Measurements from ENCODE around the gene IRS1. TPM values are rescaled to one million over a fixed set of nuclear protein-coding genes. Genes with fewer than 3 reads are reported as not detected.

IRS1 gene
- total RNA-seq, 1 experiment from 2014 or later, result 10.5 TPM

- Mint-ChIP-seq H3K4me3 (ENCODE audit: unreplicated experiment) (no peak overlapping the region), H3K36me3 (ENCODE audit: insufficient read depth, unreplicated experiment) (peaks cover 2% of the 10 kb centered on the region), H3K9me3 (ENCODE audit: unreplicated experiment) (no peaks in the 10 kb centered on the region), H3K4me1 (ENCODE audit: insufficient read depth, unreplicated experiment) (peaks cover 15% of the 10 kb centered on the region), H3K27me3 (ENCODE audit: insufficient read depth, unreplicated experiment) (no peaks in the 10 kb centered on the region), H3K27ac (ENCODE audit: low read depth, unreplicated experiment) (no peak overlapping the region)
- ChIA-PET CTCF (interaction anchor here (0.6 kb wide), 1 partner anchor 39 kb away, joined by 3 read pairs; no protein-coding TSS in a partner anchor), POLR2A (interaction anchor here (0.7 to 3.5 kb wide), 3 partner anchors 12 to 645 kb away, joined by 3 to 9 read pairs (median 4); no protein-coding TSS in a partner anchor)
- intact Hi-C loops (cut with micrococcal nuclease), result no loop called here
- TF ChIP-seq CTCF (IDR thresholded peaks at IDR 0.05; ENCODE audit: unreplicated experiment), result no peak
- BruUV-seq (replicated peaks), result no TSS peak
- no peak for DNase-seq (ENCODE audit: unreplicated experiment)
Observed at GRCh38 chr2:226759768-226760167, 39.9 kb downstream of the IRS1 start.

GRCh38 chr2:226758921-226759640 is 40.5 kb downstream of the IRS1 start:
- ChIA-PET POLR2A (interaction anchor here (0.7 kb wide), 1 partner anchor 644 kb away, joined by 4 read pairs; no protein-coding TSS in a partner anchor), CTCF (no interaction called here)
- no peak for TF ChIP-seq CTCF (IDR thresholded peaks at IDR 0.05; ENCODE audit: unreplicated experiment)
- Mint-ChIP-seq H3K27ac (ENCODE audit: low read depth, unreplicated experiment) (peak overlapping the region; percentile 31), H3K9me3 (ENCODE audit: unreplicated experiment) (no peaks in the 10 kb centered on the region), H3K4me1 (ENCODE audit: insufficient read depth, unreplicated experiment) (peaks cover 15% of the 10 kb centered on the region), H3K36me3 (ENCODE audit: insufficient read depth, unreplicated experiment) (no peaks in the 10 kb centered on the region), H3K27me3 (ENCODE audit: insufficient read depth, unreplicated experiment) (no peaks in the 10 kb centered on the region), H3K4me3 (ENCODE audit: unreplicated experiment) (no peak overlapping the region)
- intact Hi-C loops (cut with micrococcal nuclease), result no loop called here
- no TSS peak for BruUV-seq (replicated peaks)
- peak; percentile 67 for DNase-seq (ENCODE audit: unreplicated experiment)

- no peaks in the 10 kb centered on the region for H3K36me3 Mint-ChIP-seq (ENCODE audit: insufficient read depth, unreplicated experiment)
- H3K27me3 Mint-ChIP-seq (ENCODE audit: insufficient read depth, unreplicated experiment), result no peaks in the 10 kb centered on the region
- POLR2A ChIA-PET, result interaction anchor here (0.6 to 4.9 kb wide), 18 partner anchors 20 to 867 kb away, joined by 3 to 114 read pairs (median 5); partner anchors contain the start of genes IRS1 and RHBDD1
- no peak for TF ChIP-seq CTCF (IDR thresholded peaks at IDR 0.05; ENCODE audit: unreplicated experiment)
- no peak overlapping the region for H3K4me3 Mint-ChIP-seq (ENCODE audit: unreplicated experiment)
- CTCF ChIA-PET, result interaction anchor here (1.4 to 1.8 kb wide), 2 partner anchors 39 to 46 kb away, joined by 4 to 10 read pairs; no protein-coding TSS in a partner anchor
- H3K9me3 Mint-ChIP-seq (ENCODE audit: unreplicated experiment), result no peaks in the 10 kb centered on the region
- H3K4me1 Mint-ChIP-seq (ENCODE audit: insufficient read depth, unreplicated experiment), result peaks cover 15% of the 10 kb centered on the region
- DNase-seq (ENCODE audit: unreplicated experiment), result peak; percentile 93
- intact Hi-C loops (cut with micrococcal nuclease), result no loop called here
- H3K27ac Mint-ChIP-seq (ENCODE audit: low read depth, unreplicated experiment), result peak overlapping the region; percentile 97
- no TSS peak for BruUV-seq (replicated peaks)
Observed at GRCh38 chr2:226756131-226756530, 43.5 kb downstream of the IRS1 start.

- Mint-ChIP-seq H3K27ac (ENCODE audit: low read depth, unreplicated experiment) (peak overlapping the region; percentile 97), H3K4me3 (ENCODE audit: unreplicated experiment) (no peak overlapping the region), H3K36me3 (ENCODE audit: insufficient read depth, unreplicated experiment) (no peaks in the 10 kb centered on the region), H3K4me1 (ENCODE audit: insufficient read depth, unreplicated experiment) (peaks cover 15% of the 10 kb centered on the region), H3K27me3 (ENCODE audit: insufficient read depth, unreplicated experiment) (no peaks in the 10 kb centered on the region), H3K9me3 (ENCODE audit: unreplicated experiment) (no peaks in the 10 kb centered on the region)
- CTCF ChIA-PET, result interaction anchor here (0.6 to 1.8 kb wide), 9 partner anchors 9 to 638 kb away, joined by 3 to 10 read pairs (median 4); partner anchors contain the start of gene IRS1
- TF ChIP-seq CTCF (IDR thresholded peaks at IDR 0.05; ENCODE audit: unreplicated experiment), result no peak
- BruUV-seq (replicated peaks), result TSS peak; percentile 86
- intact Hi-C loops (cut with micrococcal nuclease), result no loop called here
- POLR2A ChIA-PET, result interaction anchor here (0.6 to 4.9 kb wide), 22 partner anchors 9 to 866 kb away, joined by 3 to 114 read pairs (median 4); partner anchors contain the start of genes IRS1 and RHBDD1
- DNase-seq (ENCODE audit: unreplicated experiment), result no peak
Observed at GRCh38 chr2:226755631-226756030, 44.0 kb downstream of the IRS1 start.

Data from MCF 10A (cell line).